WTC11 (cell line): ENCODE results near the gene ZNF576. TPM values are rescaled to one million over a fixed set of nuclear protein-coding genes. Genes with fewer than 3 reads are reported as not detected.

ENCODE experiments used
- ATAC-seq: fragments of 200-7000 bp; cut with Tn5 transposase; 2 replicates; pipeline ENCODE4 v1.10.0; 2021; ENCODE audit warnings: mild to moderate bottlenecking, moderate library complexity
- CTCF ChIA-PET: fragments of 300-600 bp; sonication (Branson Sonifier 250); formaldehyde crosslinking; loops from one replicate; lab custom pipeline; 2021; ENCODE audit warnings: antibody characterized with exemption; lab: Charles Lee
- POLR2A ChIA-PET: fragments of 350-600 bp; sonication (Branson Sonifier 250); formaldehyde crosslinking; loops from one replicate; lab custom pipeline; 2021; ENCODE audit warnings: antibody characterized with exemption; lab: Charles Lee
- DNase-seq: peaks from one replicate; pipeline ENCODE4 v3.0.0; 2021; ENCODE audit warnings: low spot score
- H3K27ac Mint-ChIP-seq: 2 replicates; pipeline ENCODE4 v1.8.0; 2021; ENCODE audit warnings: mixed read lengths
- H3K27me3 Mint-ChIP-seq: 2 replicates; pipeline ENCODE4 v1.8.0; 2021; ENCODE audit warnings: low read depth, mild to moderate bottlenecking, moderate library complexity, mixed read lengths
- H3K36me3 Mint-ChIP-seq: 2 replicates; pipeline ENCODE4 v1.8.0; 2021; ENCODE audit warnings: mixed read lengths
- H3K4me1 Mint-ChIP-seq: 2 replicates; pipeline ENCODE4 v1.8.0; 2022; ENCODE audit warnings: mixed read lengths
- H3K4me3 Mint-ChIP-seq: 2 replicates; pipeline ENCODE4 v1.8.0; 2021; ENCODE audit warnings: mild to moderate bottlenecking, moderate library complexity, mixed read lengths
- H3K9me3 Mint-ChIP-seq: 2 replicates; pipeline ENCODE4 v1.8.0; 2021; ENCODE audit warnings: mixed read lengths
- CBFB ChIP-seq: sonication (generic); formaldehyde crosslinking; IDR thresholded peaks from 2 replicates; pipeline ENCODE4 v1.8.1; 2022; ENCODE audit warnings: mild to moderate bottlenecking, low read depth, missing genetic modification reagents
- ELF4 ChIP-seq: sonication (generic); formaldehyde crosslinking; IDR thresholded peaks from 2 replicates; pipeline ENCODE4 v1.8.1; 2022; ENCODE audit warnings: low read depth, mild to moderate bottlenecking, moderate library complexity, missing genetic modification reagents
- ERG ChIP-seq: fragments of 250-450 bp; sonication (Bioruptor Pico); IDR thresholded peaks from 2 replicates; pipeline ENCODE4 v1.8.0; 2021; ENCODE audit warnings: mild to moderate bottlenecking
- FOXJ3 ChIP-seq: sonication (generic); formaldehyde crosslinking; IDR thresholded peaks from 2 replicates; pipeline ENCODE4 v1.9.0; 2021; ENCODE audit warnings: missing genetic modification reagents, mild to moderate bottlenecking, borderline replicate concordance
- HMGA2 ChIP-seq: fragments of 250-450 bp; sonication (Bioruptor Pico); IDR thresholded peaks from 2 replicates; pipeline ENCODE4 v1.4.0; 2021; ENCODE audit warnings: mild to moderate bottlenecking, moderate library complexity
- IRF2 ChIP-seq: sonication (generic); formaldehyde crosslinking; IDR thresholded peaks from 2 replicates; pipeline ENCODE4 v1.8.0; 2022; ENCODE audit warnings: low read depth, missing genetic modification reagents, borderline replicate concordance
- MXD4 ChIP-seq: fragments of 250-450 bp; sonication (Bioruptor Pico); IDR thresholded peaks from 2 replicates; pipeline ENCODE4 v1.8.0; 2021; ENCODE audit warnings: mild to moderate bottlenecking, moderate library complexity, borderline replicate concordance
- NFE2L1 ChIP-seq: sonication (generic); formaldehyde crosslinking; IDR thresholded peaks from 2 replicates; pipeline ENCODE4 v1.8.1; 2023; ENCODE audit warnings: missing genetic modification reagents
- NR3C1 ChIP-seq: sonication (generic); formaldehyde crosslinking; conservative IDR thresholded peaks from 2 replicates; pipeline ENCODE4 v1.8.1; 2023; ENCODE audit warnings: low read depth, mild to moderate bottlenecking, missing genetic modification reagents
- RORB ChIP-seq: fragments of 250-450 bp; sonication (Bioruptor Pico); IDR thresholded peaks from 2 replicates; pipeline ENCODE4 v1.9.0; 2021; ENCODE audit warnings: mild to moderate bottlenecking
- ZNF232 ChIP-seq: sonication (generic); formaldehyde crosslinking; IDR thresholded peaks from 2 replicates; pipeline ENCODE4 v1.8.0; 2022; ENCODE audit warnings: mild to moderate bottlenecking, missing genetic modification reagents
- ZNF396 ChIP-seq: fragments of 250-450 bp; sonication (Bioruptor Pico); IDR thresholded peaks from 2 replicates; pipeline ENCODE4 v1.8.0; 2021; ENCODE audit warnings: mild to moderate bottlenecking, moderate library complexity, borderline replicate concordance
- total RNA-seq: library from RNA; stranded (reverse); gene quantifications from 3 replicates; pipeline ENCODE4 v1.2.3, GENCODE V29; 2021
- TF ChIP-seq, protein P1 (sequence below): sonication (generic); formaldehyde crosslinking; IDR thresholded peaks from 2 replicates; pipeline ENCODE4 v1.8.1; 2022; ENCODE audit warnings: low read depth, mild to moderate bottlenecking, moderate library complexity, missing genetic modification reagents, borderline replicate concordance
- TF ChIP-seq, protein P2 (sequence below): sonication (generic); formaldehyde crosslinking; IDR thresholded peaks from 2 replicates; pipeline ENCODE4 v1.8.1; 2022; ENCODE audit warnings: low read depth, missing genetic modification reagents, borderline replicate concordance
- TF ChIP-seq, protein P3 (sequence below): fragments of 250-450 bp; sonication (Bioruptor Pico); conservative IDR thresholded peaks from 2 replicates; pipeline ENCODE4 v1.9.0; 2021; ENCODE audit warnings: mild to moderate bottlenecking
- TF ChIP-seq, protein P4 (sequence below): fragments of 250-450 bp; sonication (Bioruptor Pico); IDR thresholded peaks from 2 replicates; pipeline ENCODE4 v1.9.0; 2021; ENCODE audit warnings: mild to moderate bottlenecking

Gene ZNF576
- total RNA-seq, 1 experiment from 2014 or later, result 15.9 TPM

GRCh38 chr19:43597876-43598275, 1.5 kb downstream of the ZNF576 start:
- no peak overlapping the region for H3K27ac Mint-ChIP-seq
- peak overlapping the region; percentile 99 for H3K4me3 Mint-ChIP-seq
- H3K9me3 Mint-ChIP-seq, result no peaks in the 10 kb centered on the region
- ATAC-seq (no peak), DNase-seq (no peak)
- CTCF ChIA-PET, result interaction anchor here (6.9 kb wide), 1 partner anchor 63 kb away, joined by 140 read pairs; the partner anchor contains the start of gene ZNF575
- POLR2A ChIA-PET, result no interaction called here
- H3K36me3 Mint-ChIP-seq, result peaks cover 7% of the 10 kb centered on the region
- no peaks in the 10 kb centered on the region for H3K27me3 Mint-ChIP-seq
- H3K4me1 Mint-ChIP-seq, result peaks cover 17% of the 10 kb centered on the region
- TF ChIP-seq, protein P1, sequence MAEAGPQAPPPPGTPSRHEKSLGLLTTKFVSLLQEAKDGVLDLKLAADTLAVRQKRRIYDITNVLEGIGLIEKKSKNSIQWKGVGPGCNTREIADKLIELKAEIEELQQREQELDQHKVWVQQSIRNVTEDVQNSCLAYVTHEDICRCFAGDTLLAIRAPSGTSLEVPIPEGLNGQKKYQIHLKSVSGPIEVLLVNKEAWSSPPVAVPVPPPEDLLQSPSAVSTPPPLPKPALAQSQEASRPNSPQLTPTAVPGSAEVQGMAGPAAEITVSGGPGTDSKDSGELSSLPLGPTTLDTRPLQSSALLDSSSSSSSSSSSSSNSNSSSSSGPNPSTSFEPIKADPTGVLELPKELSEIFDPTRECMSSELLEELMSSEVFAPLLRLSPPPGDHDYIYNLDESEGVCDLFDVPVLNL (CRISPR knock-in tag), result no peak
- no peak for TF ChIP-seq ERG (CRISPR knock-in tag)
- TF ChIP-seq NR3C1 (CRISPR knock-in tag), result no peak
- TF ChIP-seq, all 79 proteins: peak for 0

DNA sequence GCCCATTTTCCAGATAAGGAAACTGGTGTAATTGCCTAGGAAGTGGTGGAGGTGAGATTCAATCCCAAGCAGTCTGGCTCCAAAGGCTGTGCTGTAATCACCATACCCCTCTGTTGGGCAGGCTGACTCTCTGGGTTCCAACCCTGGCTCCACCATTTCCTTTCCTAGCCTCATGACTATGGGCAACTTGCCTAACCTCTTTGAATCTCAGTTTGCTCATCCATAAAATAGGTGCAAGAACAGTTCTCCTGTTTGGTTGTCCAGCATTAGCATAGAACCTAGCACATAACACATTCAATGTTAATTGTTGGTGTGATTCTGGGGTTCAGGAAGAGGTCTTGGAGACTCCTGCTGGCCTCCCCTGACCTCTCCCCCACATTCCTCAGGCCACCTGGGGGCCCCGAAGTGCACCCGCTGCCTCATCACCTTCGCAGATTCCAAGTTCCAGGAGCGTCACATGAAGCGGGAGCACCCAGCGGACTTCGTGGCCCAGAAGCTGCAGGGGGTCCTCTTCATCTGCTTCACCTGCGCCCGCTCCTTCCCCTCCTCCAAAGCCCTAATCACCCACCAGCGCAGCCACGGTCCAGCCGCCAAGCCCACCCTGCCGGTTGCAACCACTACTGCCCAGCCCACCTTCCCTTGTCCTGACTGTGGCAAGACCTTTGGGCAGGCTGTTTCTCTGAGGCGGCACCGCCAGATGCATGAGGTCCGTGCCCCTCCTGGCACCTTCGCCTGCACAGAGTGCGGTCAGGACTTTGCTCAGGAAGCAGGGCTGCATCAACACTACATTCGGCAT, 2.2 kb downstream of the ZNF576 start:
- no peak overlapping the region for H3K27ac Mint-ChIP-seq
- no peaks in the 10 kb centered on the region for H3K9me3 Mint-ChIP-seq
- ChIA-PET CTCF (interaction anchor here (1.2 to 6.9 kb wide), 2 partner anchors 64 kb away, joined by 4 to 140 read pairs; partner anchors contain the start of gene ZNF575), POLR2A (no interaction called here)
- ATAC-seq (no peak), DNase-seq (no peak)
- H3K27me3 Mint-ChIP-seq, result no peaks in the 10 kb centered on the region
- peaks cover 2% of the 10 kb centered on the region for H3K36me3 Mint-ChIP-seq
- H3K4me3 Mint-ChIP-seq, result peak overlapping the region; percentile 99; the same call in 1 of the 2 replicates
- TF ChIP-seq IRF2 (no peak), ELF4 (CRISPR knock-in tag) (no peak), MXD4 (no peak), CBFB (CRISPR knock-in tag) (no peak), NFE2L1 (CRISPR knock-in tag) (no peak), FOXJ3 (CRISPR knock-in tag) (no peak), ZNF232 (no peak), HMGA2 (CRISPR knock-in tag) (no peak), RORB (CRISPR knock-in tag) (no peak), ZNF396 (CRISPR knock-in tag) (no peak)
- TF ChIP-seq, protein P2, sequence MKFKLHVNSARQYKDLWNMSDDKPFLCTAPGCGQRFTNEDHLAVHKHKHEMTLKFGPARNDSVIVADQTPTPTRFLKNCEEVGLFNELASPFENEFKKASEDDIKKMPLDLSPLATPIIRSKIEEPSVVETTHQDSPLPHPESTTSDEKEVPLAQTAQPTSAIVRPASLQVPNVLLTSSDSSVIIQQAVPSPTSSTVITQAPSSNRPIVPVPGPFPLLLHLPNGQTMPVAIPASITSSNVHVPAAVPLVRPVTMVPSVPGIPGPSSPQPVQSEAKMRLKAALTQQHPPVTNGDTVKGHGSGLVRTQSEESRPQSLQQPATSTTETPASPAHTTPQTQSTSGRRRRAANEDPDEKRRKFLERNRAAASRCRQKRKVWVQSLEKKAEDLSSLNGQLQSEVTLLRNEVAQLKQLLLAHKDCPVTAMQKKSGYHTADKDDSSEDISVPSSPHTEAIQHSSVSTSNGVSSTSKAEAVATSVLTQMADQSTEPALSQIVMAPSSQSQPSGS (CRISPR knock-in tag), result no peak
- TF ChIP-seq, protein P3, sequence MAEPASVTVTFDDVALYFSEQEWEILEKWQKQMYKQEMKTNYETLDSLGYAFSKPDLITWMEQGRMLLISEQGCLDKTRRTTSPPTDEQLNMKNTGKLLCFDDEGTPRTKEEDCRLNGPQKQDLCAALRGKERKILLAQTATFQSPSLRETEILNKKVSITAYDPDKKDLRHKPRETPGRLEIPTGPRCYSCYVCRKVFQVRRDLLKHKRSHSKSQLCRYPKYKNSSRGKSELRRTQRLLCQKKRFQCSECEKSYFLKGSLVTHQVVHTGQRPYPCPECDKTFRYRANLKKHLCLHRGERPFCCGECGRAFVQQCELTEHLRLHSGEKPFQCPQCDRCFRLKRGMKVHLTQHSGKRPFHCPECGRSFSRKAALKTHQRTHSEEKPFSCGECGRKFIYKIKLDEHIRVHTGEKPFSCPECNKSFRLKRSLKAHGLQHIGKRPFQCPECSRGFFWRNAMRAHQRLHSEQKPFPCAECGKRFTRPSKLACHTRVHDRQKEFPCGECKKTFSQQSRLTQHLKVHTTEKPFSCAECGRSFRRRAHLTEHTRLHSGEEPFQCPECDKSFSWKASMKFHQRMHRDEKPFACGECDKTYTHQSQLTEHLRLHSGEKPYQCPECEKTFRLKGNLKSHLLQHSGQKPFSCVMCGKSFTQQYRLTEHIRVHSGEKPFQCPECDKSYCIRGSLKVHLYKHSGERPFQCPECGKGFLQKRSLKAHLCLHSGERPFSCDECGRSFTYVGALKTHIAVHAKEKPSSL (CRISPR knock-in tag), result no peak
- TF ChIP-seq, protein P4, sequence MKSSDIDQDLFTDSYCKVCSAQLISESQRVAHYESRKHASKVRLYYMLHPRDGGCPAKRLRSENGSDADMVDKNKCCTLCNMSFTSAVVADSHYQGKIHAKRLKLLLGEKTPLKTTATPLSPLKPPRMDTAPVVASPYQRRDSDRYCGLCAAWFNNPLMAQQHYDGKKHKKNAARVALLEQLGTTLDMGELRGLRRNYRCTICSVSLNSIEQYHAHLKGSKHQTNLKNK (CRISPR knock-in tag), result no peak
- H3K4me1 Mint-ChIP-seq, result peaks cover 17% of the 10 kb centered on the region
